Smooth muscle cell (in vitro differentiated cells): ENCODE results near the gene SERINC3. TPM values are rescaled to one million over a fixed set of nuclear protein-coding genes. Genes with fewer than 3 reads are reported as not detected.

Source experiments
- DNase-seq: peaks from one replicate; lab custom pipeline; 2025; ENCODE audit not compliant: unreplicated experiment; lab: John Stamatoyannopoulos, UW
- H2AFZ ChIP-seq: fragments of 200-600 bp; sonication (generic); 2 replicates; pipeline ENCODE4 v1.6.0; 2016; ENCODE audit warnings: antibody characterized with exemption, low read depth, mild to moderate bottlenecking
- H3F3A ChIP-seq: fragments of 200-600 bp; sonication (generic); 2 replicates; pipeline ENCODE4 v1.6.0; 2017; ENCODE audit warnings: antibody characterized with exemption, low read depth
- H3K27ac ChIP-seq: fragments of 200-600 bp; sonication (generic); 2 replicates; pipeline ENCODE4 v1.5.1; 2016; ENCODE audit warnings: low read depth, mild to moderate bottlenecking
- H3K27me3 ChIP-seq: fragments of 200-600 bp; sonication (generic); 2 replicates; pipeline ENCODE4 v1.6.1; 2016; ENCODE audit warnings: low read depth, mild to moderate bottlenecking
- H3K36me3 ChIP-seq: fragments of 200-600 bp; sonication (generic); 2 replicates; pipeline ENCODE4 v1.5.1; 2016; ENCODE audit warnings: low read depth
- H3K4me1 ChIP-seq: fragments of 200-600 bp; sonication (generic); 2 replicates; pipeline ENCODE4 v1.5.1; 2016; ENCODE audit warnings: low read depth
- H3K4me2 ChIP-seq: fragments of 200-600 bp; sonication (generic); 2 replicates; pipeline ENCODE4 v1.6.0; 2016; ENCODE audit warnings: mild to moderate bottlenecking
- H3K4me3 ChIP-seq: fragments of 200-600 bp; sonication (generic); 2 replicates; pipeline ENCODE4 v1.5.1; 2016; ENCODE audit warnings: mild to moderate bottlenecking
- H3K79me2 ChIP-seq: fragments of 200-600 bp; sonication (generic); 2 replicates; pipeline ENCODE4 v1.6.0; 2016; ENCODE audit warnings: low read depth, mild to moderate bottlenecking
- H3K9ac ChIP-seq: fragments of 200-600 bp; sonication (generic); 2 replicates; pipeline ENCODE4 v1.6.0; 2016; ENCODE audit warnings: low read depth
- H3K9me3 ChIP-seq: fragments of 200-600 bp; sonication (generic); replicated peaks from 2 replicates; pipeline ENCODE4 v1.5.1; 2016; ENCODE audit warnings: low read depth
- H4K20me1 ChIP-seq: fragments of 200-600 bp; sonication (generic); 2 replicates; pipeline ENCODE4 v1.6.0; 2016; ENCODE audit warnings: low read depth
- CTCF ChIP-seq: fragments of 200-600 bp; sonication (generic); IDR thresholded peaks from 2 replicates; pipeline ENCODE4 v1.5.1; 2017; ENCODE audit warnings: borderline replicate concordance, mild to moderate bottlenecking, antibody characterized with exemption; ENCODE audit not compliant: insufficient read depth, poor library complexity, severe bottlenecking
- WGBS: methylation state at CpG from one replicate; pipeline ENCODE4 v1.1.7; 2016; ENCODE audit warnings: low lambda C conversion rate; 5-methylcytosine and 5-hydroxymethylcytosine counted together
- polyA plus RNA-seq: library from polyadenylated mRNA; unstranded; fragments of >200 nt; fragmentation: Nextera tagmentation; extraction: Ambion mirVana; gene quantifications from 2 replicates; pipeline ENCODE4 v1.2.1, GENCODE V29; 2016
- total RNA-seq: library from RNA; depleted of rRNA; stranded (reverse); fragments of >200 nt; gene quantifications from 2 replicates; pipeline ENCODE4 v1.2.3, GENCODE V29; 2014

SERINC3 gene
- total and polyA plus RNA-seq, 2 experiments from 2014 or later, result 84.9 to 99.5 TPM

- DNase-seq, result no peak
- H3K9me3 ChIP-seq, result no peaks in the 10 kb centered on the region
- H3K36me3 ChIP-seq, result no peaks in the 10 kb centered on the region
- H3K4me1 ChIP-seq, result no peaks in the 10 kb centered on the region
- peak overlapping the region; percentile 70 for H3K4me3 ChIP-seq
- H3F3A ChIP-seq, result no peaks in the 10 kb centered on the region
- H3K9ac ChIP-seq, result peak overlapping the region; percentile 87
- TF ChIP-seq CTCF, result no peak
- 34% methylated on average over 11 of the region's 11 CpGs for whole genome bisulfite sequencing
- no peaks in the 10 kb centered on the region for H4K20me1 ChIP-seq
- peak overlapping the region; percentile 96 for H2AFZ ChIP-seq
- H3K27me3 ChIP-seq, result no peaks in the 10 kb centered on the region
- peak overlapping the region; percentile 25 for H3K27ac ChIP-seq
- H3K79me2 ChIP-seq, result peaks cover 46% of the 10 kb centered on the region
- peak overlapping the region; percentile 88 for H3K4me2 ChIP-seq
These were observed 10.6 kb upstream of the SERINC3 start for GRCh38 chr20:44532259-44532980.

- Histone ChIP-seq H3K79me2 (peaks cover 11% of the 10 kb centered on the region), H4K20me1 (no peaks in the 10 kb centered on the region), H3K9me3 (no peaks in the 10 kb centered on the region), H3F3A (no peaks in the 10 kb centered on the region), H3K36me3 (no peaks in the 10 kb centered on the region), H3K27ac (no peak overlapping the region), H2AFZ (no peak overlapping the region), H3K4me2 (no peak overlapping the region), H3K27me3 (no peaks in the 10 kb centered on the region), H3K4me1 (no peaks in the 10 kb centered on the region), H3K9ac (no peak overlapping the region), H3K4me3 (no peak overlapping the region)
- no peak for DNase-seq
- no peak for TF ChIP-seq CTCF
- 89% methylated on average over 6 of the region's 6 CpGs for WGBS
These were observed 6.4 kb upstream of the SERINC3 start for GRCh38 chr20:44528309-44528708.

- no peaks in the 10 kb centered on the region for H3K4me1 ChIP-seq
- no peak overlapping the region for H3K4me3 ChIP-seq
- H4K20me1 ChIP-seq, result no peaks in the 10 kb centered on the region
- TF ChIP-seq CTCF, result no peak
- 64% methylated on average over 4 of the region's 4 CpGs for WGBS
- no peak overlapping the region for H3K4me2 ChIP-seq
- H3K79me2 ChIP-seq, result peaks cover 7% of the 10 kb centered on the region
- H3K9me3 ChIP-seq, result no peaks in the 10 kb centered on the region
- no peaks in the 10 kb centered on the region for H3K27me3 ChIP-seq
- H3K9ac ChIP-seq, result no peak overlapping the region
- no peak overlapping the region for H2AFZ ChIP-seq
- no peak overlapping the region for H3K27ac ChIP-seq
- H3F3A ChIP-seq, result peaks cover 5% of the 10 kb centered on the region
- DNase-seq, result no peak
- H3K36me3 ChIP-seq, result no peaks in the 10 kb centered on the region
These were observed 5.9 kb upstream of the SERINC3 start for GRCh38 chr20:44527716-44528199.

- TF ChIP-seq CTCF, result no peak
- no peak overlapping the region for H3K4me2 ChIP-seq
- WGBS, result 47% methylated on average over 6 of the region's 6 CpGs
- no peak overlapping the region for H3K9ac ChIP-seq
- H3K4me3 ChIP-seq, result no peak overlapping the region
- no peaks in the 10 kb centered on the region for H3K36me3 ChIP-seq
- no peak for DNase-seq
- H4K20me1 ChIP-seq, result peaks cover 3% of the 10 kb centered on the region
- H3K79me2 ChIP-seq, result peaks cover 7% of the 10 kb centered on the region
- no peaks in the 10 kb centered on the region for H3K27me3 ChIP-seq
- peak overlapping the region; percentile 74 for H3K27ac ChIP-seq
- H3F3A ChIP-seq, result peaks cover 5% of the 10 kb centered on the region
- no peaks in the 10 kb centered on the region for H3K9me3 ChIP-seq
- peaks cover 1% of the 10 kb centered on the region for H3K4me1 ChIP-seq
- no peak overlapping the region for H2AFZ ChIP-seq
These were observed 4.3 kb upstream of the SERINC3 start for GRCh38 chr20:44526129-44526528.
